ENCODE results near the gene MDGA2.

The MDGA2 gene

DNA sequence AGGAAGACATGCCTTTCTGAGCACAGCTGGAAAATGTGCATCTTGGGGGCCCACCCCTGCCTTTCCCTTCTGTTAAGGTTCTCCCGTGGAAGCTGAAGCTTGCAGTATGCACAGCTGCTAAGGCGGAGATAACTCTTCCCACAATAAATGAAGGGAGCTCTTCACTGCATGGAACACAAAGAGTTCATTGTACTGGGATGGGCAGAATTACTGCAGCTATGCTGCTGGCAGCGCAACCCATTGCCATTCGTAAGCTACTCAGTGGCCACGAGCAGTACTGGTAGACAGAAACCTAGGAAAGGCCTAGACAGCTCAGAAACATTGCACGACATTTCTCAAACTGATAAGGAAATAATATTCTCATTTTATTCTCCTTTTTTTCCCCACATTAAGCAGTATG is 310.2 kb downstream of the MDGA2 start:
- no peak for TF ChIP-seq EZH2phosphoT487 (conservative IDR thresholded peaks at IDR 0.05; ENCODE audit: low read length)
- TF ChIP-seq, protein P1, sequence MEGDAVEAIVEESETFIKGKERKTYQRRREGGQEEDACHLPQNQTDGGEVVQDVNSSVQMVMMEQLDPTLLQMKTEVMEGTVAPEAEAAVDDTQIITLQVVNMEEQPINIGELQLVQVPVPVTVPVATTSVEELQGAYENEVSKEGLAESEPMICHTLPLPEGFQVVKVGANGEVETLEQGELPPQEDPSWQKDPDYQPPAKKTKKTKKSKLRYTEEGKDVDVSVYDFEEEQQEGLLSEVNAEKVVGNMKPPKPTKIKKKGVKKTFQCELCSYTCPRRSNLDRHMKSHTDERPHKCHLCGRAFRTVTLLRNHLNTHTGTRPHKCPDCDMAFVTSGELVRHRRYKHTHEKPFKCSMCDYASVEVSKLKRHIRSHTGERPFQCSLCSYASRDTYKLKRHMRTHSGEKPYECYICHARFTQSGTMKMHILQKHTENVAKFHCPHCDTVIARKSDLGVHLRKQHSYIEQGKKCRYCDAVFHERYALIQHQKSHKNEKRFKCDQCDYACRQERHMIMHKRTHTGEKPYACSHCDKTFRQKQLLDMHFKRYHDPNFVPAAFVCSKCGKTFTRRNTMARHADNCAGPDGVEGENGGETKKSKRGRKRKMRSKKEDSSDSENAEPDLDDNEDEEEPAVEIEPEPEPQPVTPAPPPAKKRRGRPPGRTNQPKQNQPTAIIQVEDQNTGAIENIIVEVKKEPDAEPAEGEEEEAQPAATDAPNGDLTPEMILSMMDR (IDR thresholded peaks at IDR 0.05; ENCODE audit: insufficient read depth, low read length, poor library complexity, severe bottlenecking), result no peak
- H3K9me3 ChIP-seq (ENCODE audit: insufficient read depth, low read length), result no peaks in the 10 kb centered on the region
- H3K4me2 ChIP-seq (ENCODE audit: low read depth, low read length, poor library complexity, severe bottlenecking), result no peak overlapping the region
- no peak overlapping the region for H3K4me3 ChIP-seq (ENCODE audit: insufficient read depth, low read length, poor library complexity, severe bottlenecking)
- no peaks in the 10 kb centered on the region for H3K79me2 ChIP-seq (ENCODE audit: insufficient read depth, low read length)
- no peaks in the 10 kb centered on the region for H3K27me3 ChIP-seq (ENCODE audit: low read length)
- H3F3A ChIP-seq (ENCODE audit: insufficient read depth), result no peaks in the 10 kb centered on the region
- no peak overlapping the region for H2AFZ ChIP-seq (ENCODE audit: low read depth, low read length, severe bottlenecking)
- no peak overlapping the region for H3K27ac ChIP-seq (ENCODE audit: low read depth, low read length)
- H3K9ac ChIP-seq (ENCODE audit: low read length), result no peak overlapping the region
- no peaks in the 10 kb centered on the region for H3K9me2 ChIP-seq (replicated peaks; ENCODE audit: insufficient read depth, low read length)
- no peaks in the 10 kb centered on the region for H4K20me1 ChIP-seq (ENCODE audit: low read depth, low read length)
- H3K36me3 ChIP-seq (ENCODE audit: low read length), result no peaks in the 10 kb centered on the region

DNA sequence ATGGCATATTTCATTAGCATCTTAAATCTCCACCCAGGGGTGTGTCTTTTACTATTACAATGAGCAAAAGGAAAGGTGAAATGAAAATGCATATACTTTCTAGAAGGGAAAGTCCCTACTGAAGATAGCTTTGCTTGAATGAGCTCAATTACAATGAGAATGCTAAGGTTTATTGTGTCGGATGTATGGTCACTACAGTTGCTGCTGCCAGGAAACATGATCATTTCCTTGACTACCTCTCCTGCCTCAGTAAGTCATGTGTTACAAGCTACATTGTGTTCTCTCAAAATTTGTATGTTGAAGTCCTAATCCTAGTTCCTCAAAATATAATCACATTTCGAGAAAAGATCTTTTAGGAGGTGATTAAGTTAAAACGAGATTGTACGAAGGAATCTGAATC is 322.2 kb downstream of the MDGA2 start:
- H3K27me3 ChIP-seq (ENCODE audit: low read length), result no peaks in the 10 kb centered on the region
- no peak overlapping the region for H3K4me3 ChIP-seq (ENCODE audit: insufficient read depth, low read length, poor library complexity, severe bottlenecking)
- H3K27ac ChIP-seq (ENCODE audit: low read depth, low read length), result no peak overlapping the region
- H3K36me3 ChIP-seq (ENCODE audit: low read length), result no peaks in the 10 kb centered on the region
- no peaks in the 10 kb centered on the region for H4K20me1 ChIP-seq (ENCODE audit: low read depth, low read length)
- no peak overlapping the region for H3K4me2 ChIP-seq (ENCODE audit: low read depth, low read length, poor library complexity, severe bottlenecking)
- no peaks in the 10 kb centered on the region for H3K79me2 ChIP-seq (ENCODE audit: insufficient read depth, low read length)
- no peak overlapping the region for H3K9ac ChIP-seq (ENCODE audit: low read length)
- no peaks in the 10 kb centered on the region for H3K9me3 ChIP-seq (ENCODE audit: insufficient read depth, low read length)
- no peak overlapping the region for H2AFZ ChIP-seq (ENCODE audit: low read depth, low read length, severe bottlenecking)
- TF ChIP-seq, protein P1 (IDR thresholded peaks at IDR 0.05; ENCODE audit: insufficient read depth, low read length, poor library complexity, severe bottlenecking), result no peak
- no peak for TF ChIP-seq EZH2phosphoT487 (conservative IDR thresholded peaks at IDR 0.05; ENCODE audit: low read length)
- H3K9me2 ChIP-seq (replicated peaks; ENCODE audit: insufficient read depth, low read length), result no peaks in the 10 kb centered on the region
- H3F3A ChIP-seq (ENCODE audit: insufficient read depth), result no peaks in the 10 kb centered on the region

DNA sequence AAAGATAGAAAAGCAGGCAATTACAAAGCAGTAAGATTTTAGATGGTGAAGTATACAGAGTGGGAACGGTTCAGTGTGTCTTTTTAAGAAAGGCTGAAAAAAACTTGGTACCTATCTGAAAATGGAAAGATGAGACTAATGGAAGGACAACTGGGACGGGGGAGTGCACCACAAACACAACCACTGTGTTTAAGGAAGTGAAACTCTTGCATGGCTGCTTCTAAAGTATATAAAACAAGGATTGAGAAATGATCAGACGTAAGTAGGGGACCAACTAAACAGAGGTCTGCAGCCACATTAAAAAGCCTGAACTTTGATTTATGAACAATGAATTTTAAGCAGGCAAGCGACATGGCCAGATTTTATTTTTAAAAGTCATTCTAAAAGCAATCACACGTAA is 328.6 kb downstream of the MDGA2 start:
- Histone ChIP-seq H3K4me2 (ENCODE audit: low read depth, low read length, poor library complexity, severe bottlenecking) (peak overlapping the region; percentile 6), H3K27ac (ENCODE audit: low read depth, low read length) (no peak overlapping the region), H3K79me2 (ENCODE audit: insufficient read depth, low read length) (no peaks in the 10 kb centered on the region), H2AFZ (ENCODE audit: low read depth, low read length, severe bottlenecking) (no peak overlapping the region), H3F3A (ENCODE audit: insufficient read depth) (no peaks in the 10 kb centered on the region), H3K4me3 (ENCODE audit: insufficient read depth, low read length, poor library complexity, severe bottlenecking) (no peak overlapping the region), H3K36me3 (ENCODE audit: low read length) (no peaks in the 10 kb centered on the region), H4K20me1 (ENCODE audit: low read depth, low read length) (no peaks in the 10 kb centered on the region), H3K9me2 (replicated peaks; ENCODE audit: insufficient read depth, low read length) (no peaks in the 10 kb centered on the region), H3K9me3 (ENCODE audit: insufficient read depth, low read length) (no peaks in the 10 kb centered on the region), H3K27me3 (ENCODE audit: low read length) (no peaks in the 10 kb centered on the region), H3K9ac (ENCODE audit: low read length) (no peak overlapping the region)
- no peak for TF ChIP-seq EZH2phosphoT487 (conservative IDR thresholded peaks at IDR 0.05; ENCODE audit: low read length)
- TF ChIP-seq, protein P1 (IDR thresholded peaks at IDR 0.05; ENCODE audit: insufficient read depth, low read length, poor library complexity, severe bottlenecking), result no peak

Measured in SU-DHL-6 (cell line).